ENCODE measurements around the gene CD82. TPM values are rescaled to one million over a fixed set of nuclear protein-coding genes. Genes with fewer than 3 reads are reported as not detected.

Gene CD82
- total RNA-seq, 2 donors from 2014 or later: 6.8 to 17.7 TPM

DNA sequence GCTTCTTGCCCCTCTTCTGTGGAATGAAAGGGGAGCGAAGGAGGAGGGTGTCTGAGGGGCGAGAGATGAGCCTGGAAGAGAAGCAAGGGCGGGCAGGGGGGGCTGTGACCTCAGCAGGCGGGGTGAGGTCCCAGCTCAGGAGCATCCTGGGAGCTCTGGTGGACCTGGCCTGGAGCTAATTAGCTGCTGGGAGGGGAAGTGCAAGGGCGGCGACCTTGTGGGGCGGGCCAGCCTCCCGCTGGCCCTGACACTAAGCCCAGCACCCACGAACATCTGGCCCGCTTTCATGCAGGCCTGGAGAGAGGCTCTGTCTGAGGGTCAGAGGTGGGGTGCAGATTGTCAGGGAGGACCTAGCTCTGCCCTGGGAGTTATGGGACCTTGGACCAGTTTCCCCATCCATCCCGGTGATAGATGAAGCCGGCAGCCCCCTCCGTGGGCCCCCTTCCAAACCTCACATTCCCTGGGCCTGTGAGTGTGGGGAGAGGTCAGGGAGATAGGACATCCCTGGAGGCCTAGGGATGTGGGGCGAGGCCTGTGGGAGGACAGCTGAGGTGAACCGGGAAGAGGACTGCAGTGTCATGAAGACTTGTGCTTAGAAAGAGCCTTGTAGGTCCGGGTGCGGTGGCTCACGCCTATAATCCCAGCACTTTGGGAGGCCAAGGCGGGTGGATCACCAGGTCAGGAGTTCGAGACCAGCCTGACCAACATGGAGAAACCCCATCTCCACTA, 28.5 kb upstream of the CD82 start:
- no peaks in the 10 kb centered on the region for H3K9me3 ChIP-seq
- peaks cover 0 to 4% of the 10 kb centered on the region in 2 donors for H3K4me1 ChIP-seq
- DNase-seq (ENCODE audit: low spot score): no peak
- H3K27ac ChIP-seq: no peak overlapping the region
- no peaks in the 10 kb centered on the region for H3K27me3 ChIP-seq
- H3K4me3 ChIP-seq: no peak overlapping the region
- no peaks in the 10 kb centered on the region for H3K36me3 ChIP-seq
- TF ChIP-seq, protein P1, sequence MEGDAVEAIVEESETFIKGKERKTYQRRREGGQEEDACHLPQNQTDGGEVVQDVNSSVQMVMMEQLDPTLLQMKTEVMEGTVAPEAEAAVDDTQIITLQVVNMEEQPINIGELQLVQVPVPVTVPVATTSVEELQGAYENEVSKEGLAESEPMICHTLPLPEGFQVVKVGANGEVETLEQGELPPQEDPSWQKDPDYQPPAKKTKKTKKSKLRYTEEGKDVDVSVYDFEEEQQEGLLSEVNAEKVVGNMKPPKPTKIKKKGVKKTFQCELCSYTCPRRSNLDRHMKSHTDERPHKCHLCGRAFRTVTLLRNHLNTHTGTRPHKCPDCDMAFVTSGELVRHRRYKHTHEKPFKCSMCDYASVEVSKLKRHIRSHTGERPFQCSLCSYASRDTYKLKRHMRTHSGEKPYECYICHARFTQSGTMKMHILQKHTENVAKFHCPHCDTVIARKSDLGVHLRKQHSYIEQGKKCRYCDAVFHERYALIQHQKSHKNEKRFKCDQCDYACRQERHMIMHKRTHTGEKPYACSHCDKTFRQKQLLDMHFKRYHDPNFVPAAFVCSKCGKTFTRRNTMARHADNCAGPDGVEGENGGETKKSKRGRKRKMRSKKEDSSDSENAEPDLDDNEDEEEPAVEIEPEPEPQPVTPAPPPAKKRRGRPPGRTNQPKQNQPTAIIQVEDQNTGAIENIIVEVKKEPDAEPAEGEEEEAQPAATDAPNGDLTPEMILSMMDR (IDR thresholded peaks at IDR 0.05): no peak

DNA sequence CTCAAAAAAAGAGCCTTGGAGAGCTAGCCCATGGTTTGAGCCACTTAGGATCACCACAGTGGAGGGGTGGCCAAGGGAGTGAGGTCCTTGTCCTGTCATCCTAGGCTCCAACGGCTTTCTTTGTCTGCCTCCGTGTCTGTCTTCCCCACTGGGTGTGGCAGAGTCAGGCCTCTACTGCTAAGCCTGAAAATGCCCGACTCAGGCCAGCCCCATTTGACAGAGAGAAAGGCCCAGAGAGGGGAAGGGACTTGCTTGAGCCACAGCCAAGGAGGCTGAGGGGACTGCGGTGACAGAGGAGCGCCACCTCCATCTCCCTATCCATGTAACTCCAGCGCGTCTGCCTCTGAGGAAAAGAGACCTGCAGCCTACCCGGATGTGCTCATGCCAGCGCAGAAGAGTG, 27.8 kb upstream of the CD82 start:
- H3K27me3 ChIP-seq: no peaks in the 10 kb centered on the region
- no peak overlapping the region for H3K4me3 ChIP-seq
- H3K27ac ChIP-seq: no peak overlapping the region
- TF ChIP-seq, protein P1 (IDR thresholded peaks at IDR 0.05): no peak
- H3K9me3 ChIP-seq: no peaks in the 10 kb centered on the region
- no peaks in the 10 kb centered on the region for H3K36me3 ChIP-seq
- peaks cover 0 to 4% of the 10 kb centered on the region in 2 donors for H3K4me1 ChIP-seq
- no peak for DNase-seq (ENCODE audit: low spot score)

DNA sequence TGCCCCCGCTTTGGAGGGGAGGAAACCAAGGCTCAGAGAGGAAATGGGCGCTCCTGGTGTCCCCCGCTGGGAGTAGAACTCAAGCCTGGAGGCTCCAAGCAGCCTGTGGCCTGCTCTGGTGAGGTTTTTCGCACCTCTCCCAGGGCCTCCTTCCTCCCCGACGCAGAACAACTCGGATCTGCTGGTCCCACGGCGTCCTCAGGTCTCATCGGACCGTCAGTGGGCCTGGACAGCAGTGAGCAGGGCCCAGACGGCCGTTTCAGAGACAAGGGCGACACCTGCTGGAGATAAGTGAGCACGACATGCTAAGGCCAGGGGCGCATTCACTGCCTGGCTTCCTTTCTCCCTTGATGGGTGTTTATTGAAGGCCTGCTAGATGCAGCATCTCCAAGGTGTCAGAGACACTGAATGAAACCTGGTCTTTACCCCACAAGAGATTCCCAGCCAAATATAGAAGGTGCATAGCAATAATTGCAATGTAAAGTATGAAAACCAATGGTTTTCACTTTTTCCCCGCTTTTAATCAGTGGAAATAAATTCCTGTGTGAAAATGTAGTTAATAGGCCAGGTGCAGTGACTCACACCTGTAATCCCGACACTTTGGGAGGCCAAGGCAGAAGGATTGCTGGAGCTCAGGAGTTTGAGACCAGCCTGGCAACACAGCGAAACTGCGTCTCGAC, 26.9 kb upstream of the CD82 start:
- Histone ChIP-seq H3K36me3 (no peaks in the 10 kb centered on the region), H3K4me1 (peaks cover 0 to 4% of the 10 kb centered on the region in 2 donors), H3K27ac (no peak overlapping the region), H3K27me3 (no peaks in the 10 kb centered on the region), H3K9me3 (no peaks in the 10 kb centered on the region), H3K4me3 (no peak overlapping the region)
- peak; percentile 81 for DNase-seq (ENCODE audit: low spot score)
- TF ChIP-seq, protein P1 (IDR thresholded peaks at IDR 0.05): peak; percentile 93 to 98

DNA sequence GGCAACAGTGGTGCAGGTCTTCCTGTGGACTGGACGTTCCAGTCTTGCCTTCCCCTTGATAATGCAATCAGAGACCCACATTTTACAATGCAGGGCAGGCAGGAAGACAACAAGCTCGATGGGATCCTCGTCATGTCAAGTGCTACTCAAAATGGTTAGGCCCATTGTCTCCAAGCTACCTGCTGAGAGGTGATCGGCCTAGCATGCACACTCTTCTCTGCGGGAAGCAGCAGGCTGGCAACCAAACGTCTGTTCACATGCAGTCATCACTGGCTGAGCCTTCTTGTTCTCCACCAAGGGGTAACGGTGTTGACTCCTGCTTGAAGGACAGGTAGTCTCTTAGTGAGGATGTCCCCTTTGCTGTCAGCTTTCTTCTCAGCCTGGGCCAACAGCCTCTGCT, 25.5 kb upstream of the CD82 start:
- no peaks in the 10 kb centered on the region for H3K36me3 ChIP-seq
- no peak overlapping the region for H3K27ac ChIP-seq
- no peaks in the 10 kb centered on the region for H3K27me3 ChIP-seq
- no peaks in the 10 kb centered on the region for H3K9me3 ChIP-seq
- TF ChIP-seq, protein P1 (IDR thresholded peaks at IDR 0.05): no peak
- no peak overlapping the region for H3K4me3 ChIP-seq
- no peak for DNase-seq (ENCODE audit: low spot score)
- H3K4me1 ChIP-seq: peaks cover 0 to 4% of the 10 kb centered on the region in 2 donors

DNA sequence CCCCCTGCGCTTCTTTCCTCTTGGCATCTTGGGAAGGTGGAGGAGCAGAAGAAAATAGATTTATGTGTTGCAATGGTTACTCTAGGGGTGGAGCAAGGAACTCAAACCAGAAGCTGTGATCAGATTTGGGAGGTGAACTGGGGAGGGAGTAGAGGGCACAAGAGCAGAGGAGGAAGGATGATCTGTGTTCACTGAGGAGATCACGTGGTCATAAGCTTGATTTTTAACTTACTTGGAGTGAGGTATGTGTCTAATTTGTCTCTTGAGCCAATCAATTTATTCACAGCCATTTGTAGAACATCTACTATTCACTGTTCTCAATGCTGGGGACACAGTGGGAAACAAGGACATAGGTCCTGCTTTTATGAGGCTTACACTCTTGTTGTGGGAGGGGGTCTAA, 24.8 kb upstream of the CD82 start:
- H3K9me3 ChIP-seq: no peaks in the 10 kb centered on the region
- H3K4me1 ChIP-seq: peaks cover 0 to 4% of the 10 kb centered on the region in 2 donors
- TF ChIP-seq, protein P1 (IDR thresholded peaks at IDR 0.05): no peak
- no peak for DNase-seq (ENCODE audit: low spot score)
- H3K4me3 ChIP-seq: no peak overlapping the region
- no peaks in the 10 kb centered on the region for H3K27me3 ChIP-seq
- H3K27ac ChIP-seq: no peak overlapping the region
- H3K36me3 ChIP-seq: no peaks in the 10 kb centered on the region

All from right atrium auricular region (tissue), 2 donors.